Thyroid gland (tissue), 4 donors: ENCODE results near the gene NLGN1. TPM values are rescaled to one million over a fixed set of nuclear protein-coding genes. Genes with fewer than 3 reads are reported as not detected.

Experiments used
- DNase-seq, 2 donors: peaks; one replicate each; pipeline ENCODE4 v3.0.0-alpha.2; 2019
- H3K27ac ChIP-seq, 3 donors: fragments of 200-600 bp; sonication (generic); 1 replicate in 2 of 3; 2 replicates in 1 of 3; pipeline ENCODE4 v1.5.1; 2016 to 2019; ENCODE audit warnings: mild to moderate bottlenecking in 1 of 3, moderate library complexity in 1 of 3
- H3K27me3 ChIP-seq: fragments of 200-600 bp; sonication (generic); one replicate; pipeline ENCODE4 v1.5.1; 2019
- H3K36me3 ChIP-seq, 2 donors: fragments of 200-600 bp; sonication (generic); one replicate each; pipeline ENCODE4 v1.5.1; 2016 to 2019
- H3K4me1 ChIP-seq, 2 donors: fragments of 200-600 bp; sonication (generic); one replicate each; pipeline ENCODE4 v1.5.1; 2017 to 2019
- H3K4me3 ChIP-seq, 3 donors: fragments of 200-600 bp; sonication (generic); replicated peaks in 1 of 3; 1 replicate in 2 of 3; 2 replicates in 1 of 3; pipeline ENCODE4 v1.5.1; 2016; ENCODE audit warnings: mild to moderate bottlenecking in 1 of 3
- H3K9me3 ChIP-seq: fragments of 200-600 bp; sonication (generic); one replicate; pipeline ENCODE4 v1.5.1; 2017
- CTCF ChIP-seq, 6 experiments: fragments of 200-600 bp in 3 of 6; fragments of 450-650 bp in 3 of 6; sonication (generic) in 3 of 6; IDR thresholded peaks; one replicate each; pipeline ENCODE4 v1.5.1; 2016 to 2019; ENCODE audit warnings: antibody characterized with exemption in 6 of 6, mild to moderate bottlenecking in 2 of 6, inconsistent platforms in 1 of 6, moderate library complexity in 1 of 6
- POLR2A ChIP-seq, 2 donors: fragments of 450-650 bp; IDR thresholded peaks; one replicate each; pipeline ENCODE4 v1.6.1; 2017; ENCODE audit warnings: antibody characterized with exemption in 2 of 2, mild to moderate bottlenecking in 2 of 2, moderate library complexity in 1 of 2
- WGBS, 2 donors: methylation state at CpG; one replicate each; pipeline ENCODE4 v1.1.5; 2017; 5-methylcytosine and 5-hydroxymethylcytosine counted together
- intact Hi-C: fragments of 100-400 bp; cut with DNase I; formaldehyde crosslinking; loops from one replicate; pipeline ENCODE4 v1.15.1; 2023
- total RNA-seq, 4 donors: library from RNA; depleted of rRNA; stranded (reverse); fragments of >200 nt; gene quantifications; one replicate each; pipeline ENCODE4 v1.2.3, GENCODE V29; 2016

NLGN1 gene
- total RNA-seq, 4 donors from 2014 or later: 2.4 to 13.9 (median 2.9) TPM

GRCh38 chr3:173699353-173699752 is 301.8 kb downstream of the NLGN1 start:
- Histone ChIP-seq H3K36me3 (no peaks in the 10 kb centered on the region), H3K4me3 (no peak overlapping the region), H3K27ac (no peak overlapping the region), H3K4me1 (no peaks in the 10 kb centered on the region), H3K9me3 (no peaks in the 10 kb centered on the region), H3K27me3 (no peaks in the 10 kb centered on the region)
- no peak for DNase-seq
- no peak for TF ChIP-seq CTCF (IDR thresholded peaks at IDR 0.05)
- no peak for TF ChIP-seq POLR2A (IDR thresholded peaks at IDR 0.05)
- 83 to 88% methylated on average over 1 of the region's 1 CpG for WGBS, 2 donors
- intact Hi-C loops: no loop called here

GRCh38 chr3:173700336-173700735 is 302.8 kb downstream of the NLGN1 start:
- Histone ChIP-seq H3K36me3 (no peaks in the 10 kb centered on the region), H3K4me1 (no peaks in the 10 kb centered on the region), H3K4me3 (no peak overlapping the region), H3K27me3 (no peaks in the 10 kb centered on the region), H3K27ac (no peak overlapping the region), H3K9me3 (no peaks in the 10 kb centered on the region)
- TF ChIP-seq CTCF (IDR thresholded peaks at IDR 0.05): no peak
- TF ChIP-seq POLR2A (IDR thresholded peaks at IDR 0.05): no peak
- DNase-seq: no peak
- intact Hi-C loops: no loop called here
- WGBS, 2 donors: 96 to 98% methylated on average over 1 of the region's 1 CpG

- no peak for DNase-seq
- Histone ChIP-seq H3K4me1 (no peaks in the 10 kb centered on the region), H3K27me3 (no peaks in the 10 kb centered on the region), H3K27ac (no peak overlapping the region), H3K9me3 (no peaks in the 10 kb centered on the region), H3K36me3 (no peaks in the 10 kb centered on the region), H3K4me3 (no peak overlapping the region)
- intact Hi-C loops: no loop called here
- TF ChIP-seq POLR2A (IDR thresholded peaks at IDR 0.05) (no peak), CTCF (IDR thresholded peaks at IDR 0.05) (no peak)
- 95% methylated on average over 3 of the region's 3 CpGs for WGBS, 2 donors
Measured at GRCh38 chr3:173702561-173702960, 305.0 kb downstream of the NLGN1 start.

- no peaks in the 10 kb centered on the region for H3K27me3 ChIP-seq
- TF ChIP-seq CTCF (IDR thresholded peaks at IDR 0.05): no peak
Measured at GRCh38 chr3:173703771-173704170, 306.2 kb downstream of the NLGN1 start.

GRCh38 chr3:173706630-173707029 is 309.1 kb downstream of the NLGN1 start:
- Histone ChIP-seq H3K27ac (no peak overlapping the region), H3K36me3 (no peaks in the 10 kb centered on the region), H3K4me1 (no peaks in the 10 kb centered on the region), H3K4me3 (no peak overlapping the region), H3K27me3 (no peaks in the 10 kb centered on the region), H3K9me3 (no peaks in the 10 kb centered on the region)
- no peak for TF ChIP-seq CTCF (IDR thresholded peaks at IDR 0.05)
- TF ChIP-seq POLR2A (IDR thresholded peaks at IDR 0.05): no peak
- 97% methylated on average over 9 of the region's 9 CpGs for WGBS, 2 donors
- intact Hi-C loops: no loop called here
- no peak for DNase-seq

More at GRCh38 chr3:173703771-173704170, 306.2 kb downstream of the NLGN1 start:
- DNase-seq: no peak
- Histone ChIP-seq H3K9me3 (no peaks in the 10 kb centered on the region), H3K36me3 (no peaks in the 10 kb centered on the region), H3K4me1 (no peaks in the 10 kb centered on the region), H3K27ac (no peak overlapping the region), H3K4me3 (no peak overlapping the region)
- intact Hi-C loops: no loop called here
- 91 to 92% methylated on average over 3 of the region's 3 CpGs for WGBS, 2 donors
